GM19455 (cell line): ENCODE data around the gene ST3GAL4.
A peak's percentile ranks its signal among the peaks of the same experiment; 100 is the strongest.
"Not testable (repeated sequence)": the region's sequence is repeated elsewhere in the genome, so short reads cannot be mapped to it uniquely, and the experiment has no call there.

Experiments used
- ATAC-seq: cut with Tn5 transposase; IDR thresholded peaks from one replicate; pipeline ENCODE4 v1.9.1; 2021; ENCODE audit not compliant: unreplicated experiment

The ST3GAL4 gene, protein sequence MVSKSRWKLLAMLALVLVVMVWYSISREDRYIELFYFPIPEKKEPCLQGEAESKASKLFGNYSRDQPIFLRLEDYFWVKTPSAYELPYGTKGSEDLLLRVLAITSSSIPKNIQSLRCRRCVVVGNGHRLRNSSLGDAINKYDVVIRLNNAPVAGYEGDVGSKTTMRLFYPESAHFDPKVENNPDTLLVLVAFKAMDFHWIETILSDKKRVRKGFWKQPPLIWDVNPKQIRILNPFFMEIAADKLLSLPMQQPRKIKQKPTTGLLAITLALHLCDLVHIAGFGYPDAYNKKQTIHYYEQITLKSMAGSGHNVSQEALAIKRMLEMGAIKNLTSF

DNA sequence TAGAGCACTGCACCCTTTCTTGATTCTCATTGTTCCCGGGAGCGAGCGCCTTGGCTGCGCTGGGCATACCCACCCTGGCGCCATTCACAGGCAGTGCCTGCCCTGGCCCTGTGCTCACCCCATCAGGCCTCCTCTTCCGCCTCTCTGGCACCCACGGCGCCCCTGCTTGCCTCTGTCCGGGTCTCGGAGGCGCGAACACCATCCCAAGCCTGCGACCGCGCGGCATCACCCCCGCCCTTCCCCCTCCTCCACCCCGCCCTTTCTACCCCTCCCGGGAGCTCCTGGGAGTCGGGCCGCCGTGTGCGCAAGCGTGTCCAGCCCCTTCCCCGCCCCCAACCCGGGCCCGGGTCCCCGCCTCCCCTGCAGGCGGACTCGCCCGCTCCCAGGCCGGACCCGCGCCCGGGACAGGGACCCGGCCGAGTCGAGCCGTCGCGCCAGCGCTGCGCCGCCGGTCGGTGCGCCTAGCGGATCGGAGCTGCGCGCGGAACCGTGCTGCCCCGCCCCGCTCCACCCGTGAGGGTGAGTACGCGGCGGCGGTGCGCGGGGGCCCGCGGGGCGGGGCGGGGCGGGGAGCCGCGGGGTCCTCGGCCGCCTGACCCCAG, at the start of gene ST3GAL4:
TSS of gene ST3GAL4 (plus strand) at position 363 of the 602 bp plus-strand sequence. CDS start 50,470 bp downstream, outside the sequence.
- ATAC-seq = peak; percentile 66

DNA sequence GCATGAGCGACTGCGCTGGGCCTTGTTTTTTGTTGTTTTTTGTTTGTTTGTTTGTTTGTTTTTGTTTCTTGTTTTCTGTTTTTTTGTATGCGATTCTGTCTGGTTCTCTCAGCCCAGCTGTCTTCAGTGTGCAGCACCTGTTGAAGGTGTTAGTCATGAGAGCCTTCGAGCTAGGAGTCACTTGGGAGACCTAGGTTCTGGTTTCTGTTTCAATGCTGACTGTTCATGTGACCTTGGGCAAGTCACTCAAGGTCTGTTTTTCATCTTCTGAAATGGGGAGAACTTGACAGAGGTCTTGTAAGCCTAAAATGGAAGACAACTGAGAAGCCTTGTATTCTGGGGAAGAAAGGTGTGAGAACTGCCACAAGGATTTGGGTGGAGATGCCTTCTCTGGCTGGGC, 49.8 kb upstream of the ST3GAL4 start:
- peak; percentile 49 for ATAC-seq

DNA sequence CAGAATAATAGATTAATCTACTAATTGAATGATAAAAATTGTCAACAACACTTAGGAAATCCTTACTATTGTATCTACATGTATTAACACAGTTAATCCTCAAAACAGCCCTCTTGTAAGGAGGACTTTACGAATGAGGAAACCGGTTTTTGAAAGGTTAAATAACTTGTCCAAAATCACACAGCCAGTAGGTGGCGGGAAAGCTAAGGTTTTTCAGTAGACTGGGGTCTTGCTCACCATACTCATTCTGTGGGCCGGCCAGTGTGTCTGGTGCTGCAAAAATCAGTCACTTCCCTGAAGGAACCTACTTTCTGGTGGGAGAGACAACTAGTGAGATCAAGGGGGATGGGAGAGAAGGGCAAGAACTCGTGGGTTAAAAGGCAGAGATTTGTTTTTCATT, 47.8 kb upstream of the ST3GAL4 start:
- ATAC-seq = no peak

DNA sequence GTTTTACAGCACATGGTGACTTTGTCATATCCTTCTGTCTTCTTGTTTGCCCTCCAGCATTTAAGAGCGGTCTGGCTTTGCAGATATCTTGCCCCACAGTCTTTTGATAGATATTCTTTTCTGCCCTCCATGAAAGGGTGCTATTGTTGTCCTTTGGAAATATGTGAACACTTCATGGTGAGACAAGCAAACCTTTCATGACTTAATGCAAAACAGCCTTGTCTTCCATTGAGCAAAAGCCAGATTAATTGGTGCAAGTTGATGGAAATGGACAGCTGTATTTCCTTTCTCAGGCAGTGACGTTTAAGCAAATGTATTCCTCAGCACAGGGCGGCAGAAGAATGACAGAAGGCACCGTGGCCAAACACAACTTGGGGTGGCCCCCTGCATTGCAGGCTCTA, 47.2 kb upstream of the ST3GAL4 start:
- ATAC-seq = no peak

DNA sequence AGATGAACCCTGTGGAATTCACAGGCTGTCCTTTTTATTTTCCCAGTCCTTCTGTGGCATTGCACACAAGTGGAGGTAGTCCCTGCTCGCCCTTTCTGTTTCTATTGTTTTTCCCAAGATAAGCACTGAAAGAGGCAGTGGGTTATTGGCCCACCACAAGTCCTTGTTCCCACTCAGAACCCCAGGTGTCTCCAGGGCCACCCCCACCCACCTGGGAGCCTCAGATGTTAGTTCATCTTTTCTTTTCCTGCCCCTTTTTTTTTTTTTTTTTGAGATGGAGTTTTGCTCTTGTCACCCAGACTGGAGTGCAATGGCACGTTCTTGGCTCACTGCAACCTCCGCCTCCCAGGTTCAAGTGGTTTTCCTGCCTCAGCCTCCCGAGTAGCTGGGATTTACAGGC, 46.7 kb upstream of the ST3GAL4 start:
- ATAC-seq = not testable (repeated sequence)

DNA sequence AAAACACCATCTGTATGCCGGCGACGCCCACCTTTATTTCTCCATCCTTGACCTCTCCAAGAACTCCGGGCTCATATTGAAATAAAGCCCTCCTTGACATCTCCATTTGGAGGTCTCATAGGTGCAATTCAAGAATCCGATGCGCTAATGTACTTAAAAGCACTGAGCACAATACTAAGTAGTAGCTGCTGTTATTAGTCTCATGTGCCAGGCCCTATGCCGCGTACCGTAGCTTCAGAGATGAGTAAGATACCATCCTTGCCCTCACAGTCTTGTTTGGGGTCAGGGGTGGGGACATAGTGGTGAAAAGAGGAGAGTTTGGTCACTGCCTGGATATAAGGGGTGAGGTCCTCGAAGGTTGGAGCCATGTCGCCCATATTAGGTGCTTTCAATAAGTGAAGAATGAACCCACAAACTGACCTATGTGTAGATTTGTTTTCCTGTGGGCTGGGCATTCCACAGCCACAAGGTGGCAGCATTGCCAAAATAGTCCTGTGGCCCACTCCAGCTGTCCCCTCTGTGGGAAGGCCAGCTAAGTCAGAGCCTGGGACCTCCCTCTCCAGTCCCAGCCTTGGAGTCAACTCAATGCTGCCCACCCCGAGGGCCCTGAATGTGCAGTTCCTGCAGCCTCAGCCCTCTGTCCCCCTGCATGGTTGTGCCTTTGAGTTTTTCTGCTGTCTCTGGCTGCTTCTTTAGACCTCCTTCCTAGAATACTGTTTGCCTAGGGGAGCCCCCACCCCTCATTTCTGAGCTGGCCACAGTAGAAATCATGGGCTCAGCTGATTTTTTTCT, 45.1 kb upstream of the ST3GAL4 start:
- ATAC-seq = no peak

DNA sequence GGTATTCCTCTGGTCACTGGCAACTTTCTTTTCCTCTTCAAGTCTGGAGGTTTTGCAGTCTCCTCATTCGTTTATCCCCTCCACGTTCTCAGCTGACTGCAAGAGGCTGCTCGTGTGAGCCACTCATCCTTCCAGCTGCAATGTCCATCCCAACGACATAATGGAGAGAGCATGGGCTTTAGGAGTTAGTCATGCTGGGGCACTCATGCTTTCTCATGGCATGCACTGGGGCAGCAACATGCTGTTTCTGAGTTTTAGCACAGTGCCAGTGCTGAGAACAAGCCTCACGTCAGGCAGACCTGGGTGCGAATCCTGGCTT, 44.5 kb upstream of the ST3GAL4 start:
- no peak for ATAC-seq

DNA sequence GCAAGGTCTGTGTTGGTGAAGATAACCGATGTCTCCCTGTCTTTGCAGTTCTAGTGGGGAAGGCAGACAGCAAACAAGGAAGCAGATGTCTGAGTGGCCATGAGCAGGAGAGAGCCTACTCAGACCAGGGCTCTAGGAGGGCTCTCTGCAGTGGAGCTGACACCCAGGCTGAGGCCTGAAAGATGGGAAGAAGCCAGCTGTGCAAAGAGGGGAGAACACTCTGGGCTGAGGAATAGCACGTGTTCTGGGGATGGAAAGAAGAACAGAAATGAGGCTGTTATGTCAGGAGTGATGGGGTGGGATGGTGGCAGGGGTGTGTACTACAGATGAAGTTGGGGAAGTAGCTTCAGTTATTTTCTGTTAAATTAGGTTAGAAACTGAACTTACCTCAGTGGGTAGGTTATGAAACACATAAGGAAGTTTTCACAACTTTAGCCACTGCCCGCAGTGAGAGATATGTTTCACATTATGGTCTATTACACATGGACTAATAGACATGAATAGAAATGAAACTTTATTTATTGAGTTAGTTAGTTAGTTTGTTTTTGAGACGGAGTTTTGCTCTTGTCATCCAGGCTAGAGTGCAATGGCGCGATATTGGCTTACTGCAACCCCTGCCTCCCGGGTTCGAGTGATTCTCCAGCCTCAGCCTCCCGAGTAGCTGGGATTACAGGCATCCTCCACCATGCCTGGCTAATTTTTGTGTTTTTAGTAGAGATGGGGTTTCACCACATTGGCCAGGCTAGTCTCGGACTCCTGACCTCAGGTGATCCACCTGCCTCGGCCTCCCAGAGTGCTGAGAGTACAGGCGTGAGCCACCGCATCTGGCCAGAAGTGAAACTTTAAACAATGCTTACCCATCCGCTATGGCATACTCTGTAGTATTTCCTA, 43.8 kb upstream of the ST3GAL4 start:
- ATAC-seq = peak; percentile 64

DNA sequence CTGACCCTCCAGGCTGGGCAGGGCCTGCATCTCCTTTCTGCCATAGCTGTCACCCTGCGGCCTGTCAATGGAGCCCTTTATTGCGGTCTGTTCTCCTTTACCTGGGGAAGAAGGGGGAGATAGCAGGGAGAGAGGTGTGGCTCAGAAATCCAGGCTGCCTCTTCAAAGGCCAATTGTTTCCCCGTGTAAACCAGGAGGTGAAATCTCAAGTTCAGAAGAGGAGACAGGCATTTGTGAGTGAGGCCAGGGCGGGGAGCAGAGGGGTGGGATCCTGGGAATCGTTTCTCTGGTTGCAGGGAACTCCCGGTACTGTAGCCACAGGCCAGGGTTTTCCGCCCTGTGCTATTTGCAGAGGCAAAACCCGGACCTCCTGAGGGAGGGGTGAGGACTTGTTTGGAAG, 42.5 kb upstream of the ST3GAL4 start:
- no peak for ATAC-seq

DNA sequence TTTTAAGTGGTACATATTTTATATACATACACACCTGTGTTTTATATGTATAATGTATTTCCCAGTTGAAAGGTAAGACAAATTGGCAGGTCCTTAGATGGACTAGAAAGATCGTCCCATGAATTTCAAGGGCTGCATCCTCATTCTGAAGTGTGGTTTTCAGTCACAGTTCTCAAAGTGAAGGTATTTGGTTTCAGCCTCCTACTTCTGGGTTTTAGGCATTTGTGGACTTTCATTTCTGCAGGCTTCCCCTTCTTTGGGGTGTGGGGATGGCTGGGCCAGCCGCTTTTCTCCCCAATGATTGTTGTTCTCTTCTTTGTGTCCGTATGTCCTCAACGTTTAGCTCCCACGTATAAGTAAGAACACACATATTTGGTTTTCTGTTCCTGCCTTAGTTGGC, 41.7 kb upstream of the ST3GAL4 start:
- ATAC-seq = no peak

DNA sequence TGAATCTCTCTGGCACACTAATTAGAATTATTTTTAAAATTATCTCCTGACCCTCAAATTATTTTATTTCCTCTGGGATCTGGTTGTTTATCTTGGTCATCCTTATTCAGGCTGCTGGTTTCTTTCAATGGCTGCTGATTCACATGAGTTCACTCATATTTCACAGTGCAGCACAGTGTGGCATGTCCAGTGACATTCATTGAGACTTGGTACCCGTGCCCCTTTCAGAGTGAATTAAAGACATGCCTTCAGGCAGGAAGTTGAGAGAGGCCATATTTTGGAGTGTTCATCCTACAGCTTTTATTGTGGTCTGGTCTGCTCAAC, 38.1 kb upstream of the ST3GAL4 start:
- no peak for ATAC-seq

DNA sequence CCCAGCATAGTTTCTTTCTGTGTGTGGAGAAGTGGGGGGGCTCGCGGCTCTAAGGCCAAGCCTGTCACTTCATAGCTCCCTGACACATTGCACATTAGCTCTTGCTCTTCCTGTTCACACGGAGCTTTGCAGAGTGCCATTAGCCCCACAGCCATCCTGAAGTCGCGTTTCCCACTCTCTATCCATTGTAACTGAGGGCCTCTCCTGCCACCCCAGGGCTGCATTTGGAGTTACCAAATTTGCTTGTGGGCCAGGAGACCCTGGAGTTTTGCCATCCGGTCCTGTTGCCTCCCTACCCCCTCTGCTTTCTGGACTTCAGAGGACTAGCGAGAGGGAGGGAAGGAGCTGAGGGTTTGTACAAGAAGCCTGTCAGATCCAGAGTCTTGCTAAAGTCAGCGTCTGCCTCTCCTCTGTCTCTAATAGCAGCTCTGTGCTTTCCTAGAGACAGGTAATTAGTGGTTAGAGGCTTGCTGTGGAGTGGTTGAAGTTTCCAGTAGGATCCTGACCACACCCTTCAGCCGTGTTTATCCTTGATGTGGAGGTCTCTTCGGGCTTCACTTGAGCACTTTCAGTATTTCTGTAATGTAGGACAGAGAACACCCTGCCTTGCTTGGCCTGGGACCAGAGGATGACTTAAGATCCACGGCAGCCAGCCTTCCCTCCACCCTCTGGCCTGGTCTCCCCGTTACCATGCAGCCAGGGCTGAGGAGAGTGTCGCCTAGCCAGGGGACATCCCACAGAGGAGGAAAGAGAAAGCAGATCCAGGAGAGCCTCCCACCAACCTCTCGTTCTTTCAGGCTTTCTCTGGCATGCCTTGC, 37.5 kb upstream of the ST3GAL4 start:
- ATAC-seq = peak; percentile 20

DNA sequence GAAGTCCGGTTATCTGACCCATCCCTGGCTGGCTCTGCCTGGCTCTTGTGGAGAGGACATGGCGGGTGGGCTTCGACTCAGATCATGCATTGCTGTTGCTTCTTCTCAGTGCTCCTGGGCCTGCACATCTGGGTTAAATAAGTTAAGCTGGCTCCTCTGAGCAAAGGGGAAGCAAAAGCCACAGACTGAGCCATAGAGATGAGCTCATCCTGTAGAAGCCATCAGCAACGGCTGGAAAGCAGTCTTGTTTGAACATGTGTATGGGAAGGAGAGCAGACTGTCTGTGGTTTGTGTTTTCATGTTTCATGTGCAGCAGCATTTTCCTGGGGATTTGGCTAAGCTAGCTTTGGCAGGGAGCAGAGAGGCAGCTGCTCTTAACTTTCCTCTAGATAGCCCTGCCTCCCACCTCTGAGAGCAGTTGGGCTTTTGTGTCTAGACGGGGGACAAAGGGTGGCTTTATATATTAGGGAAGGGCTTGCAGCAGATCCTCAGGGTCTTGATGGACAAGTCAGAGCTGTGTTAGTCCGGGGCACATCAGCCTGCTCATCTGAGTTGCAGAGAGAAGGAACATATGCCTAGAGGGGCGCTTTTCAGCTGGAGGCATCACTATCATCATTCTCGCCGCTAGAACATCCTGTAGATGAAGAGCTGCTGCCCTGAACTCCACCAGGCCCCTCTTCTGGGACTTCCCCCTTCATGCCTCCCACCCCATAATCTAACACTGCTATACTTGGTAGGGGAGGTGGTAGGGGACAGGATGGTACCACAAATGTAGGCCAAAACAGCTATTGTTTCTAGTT, 36.7 kb upstream of the ST3GAL4 start:
- peak; percentile 85 for ATAC-seq

DNA sequence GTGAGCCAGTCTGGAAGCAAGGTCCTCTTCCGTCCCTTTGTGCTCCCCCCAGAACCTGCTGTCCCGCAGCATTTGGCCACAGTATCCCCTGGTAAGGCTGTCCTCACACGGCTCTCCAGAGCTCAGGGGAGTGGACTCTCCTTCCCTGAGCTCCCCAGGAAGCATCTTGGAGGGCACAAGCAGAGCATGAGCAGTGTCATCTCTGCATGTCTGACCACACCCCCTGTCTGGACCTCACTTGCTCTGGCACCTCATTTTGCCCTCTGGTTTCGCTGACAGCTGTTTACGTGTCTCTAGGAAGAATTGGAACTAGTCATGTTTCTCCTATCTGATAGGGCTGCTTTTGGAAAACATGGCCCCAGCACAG, 36.1 kb upstream of the ST3GAL4 start:
- no peak for ATAC-seq

DNA sequence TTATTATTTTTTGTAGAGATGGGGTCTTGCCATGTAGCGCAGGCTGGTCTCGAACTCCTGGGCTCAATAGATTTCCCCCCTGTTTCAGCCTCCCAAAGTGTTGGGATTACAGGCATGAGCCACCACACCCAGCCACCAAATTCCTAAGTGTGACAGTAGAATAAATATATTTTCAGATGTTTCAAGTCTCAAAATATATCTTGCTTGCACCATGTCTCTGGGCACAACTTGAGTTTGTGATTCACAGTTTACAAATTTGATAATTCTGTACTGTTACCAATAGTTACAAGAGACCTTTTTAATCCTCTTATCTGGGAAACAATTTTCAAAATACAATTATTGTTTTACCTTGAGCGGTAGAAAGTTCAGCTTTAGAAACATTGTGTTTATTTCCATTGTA, 32.5 kb upstream of the ST3GAL4 start:
- no peak for ATAC-seq

DNA sequence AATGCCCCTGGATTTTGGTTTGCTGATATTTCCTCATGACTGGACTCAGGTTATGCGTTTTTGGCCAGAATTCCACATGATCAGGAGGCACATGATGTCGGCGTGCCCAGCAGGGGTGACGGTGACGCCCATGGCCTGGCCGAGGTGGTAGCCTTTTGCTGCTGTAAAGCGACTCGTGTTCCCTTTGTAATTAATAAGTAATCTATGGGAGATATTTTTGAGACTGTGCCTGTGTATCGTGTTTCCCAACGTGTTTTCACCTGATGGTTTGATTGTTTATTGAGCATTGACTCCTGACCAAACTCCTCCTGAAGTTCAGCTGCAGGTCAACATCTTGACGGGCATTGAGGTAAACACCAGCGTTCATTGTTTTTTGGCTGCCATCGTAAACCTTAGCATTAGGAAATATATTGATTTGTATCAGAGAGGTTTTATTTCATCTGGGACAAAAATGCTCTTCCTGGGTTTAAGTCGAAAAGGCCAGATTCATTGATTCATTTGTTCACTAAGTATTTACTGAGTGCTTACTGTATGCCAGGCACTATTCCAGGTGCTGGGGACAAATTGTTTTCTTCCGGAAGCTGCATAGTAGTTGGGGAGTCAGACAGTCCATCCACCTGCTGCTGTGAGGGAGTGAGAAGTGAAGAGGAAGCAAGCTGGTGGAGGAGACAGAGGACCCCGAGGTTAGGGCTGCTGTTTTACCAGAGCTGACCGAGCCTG, 28.0 kb upstream of the ST3GAL4 start:
- no peak for ATAC-seq

DNA sequence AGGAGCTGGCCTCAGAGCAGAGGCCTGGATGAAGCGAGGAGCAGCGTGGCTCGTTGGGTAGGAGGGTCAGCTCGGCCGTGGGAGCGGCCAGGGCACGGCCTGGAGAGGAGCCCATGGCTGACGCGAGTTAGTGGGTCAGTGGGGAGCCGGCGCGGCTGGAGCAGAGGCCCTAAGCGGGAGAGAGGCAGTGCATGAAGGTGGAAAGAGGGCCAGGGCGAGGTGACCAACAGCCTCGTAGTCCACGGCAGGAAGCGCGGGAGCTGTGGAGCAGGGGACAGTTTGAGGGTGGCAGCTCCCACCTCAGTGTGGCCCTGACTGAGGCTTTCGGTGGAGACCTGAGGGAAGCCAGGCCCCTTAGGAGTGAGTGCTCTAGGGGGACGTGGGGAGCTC, 27.5 kb upstream of the ST3GAL4 start:
- ATAC-seq = no peak

DNA sequence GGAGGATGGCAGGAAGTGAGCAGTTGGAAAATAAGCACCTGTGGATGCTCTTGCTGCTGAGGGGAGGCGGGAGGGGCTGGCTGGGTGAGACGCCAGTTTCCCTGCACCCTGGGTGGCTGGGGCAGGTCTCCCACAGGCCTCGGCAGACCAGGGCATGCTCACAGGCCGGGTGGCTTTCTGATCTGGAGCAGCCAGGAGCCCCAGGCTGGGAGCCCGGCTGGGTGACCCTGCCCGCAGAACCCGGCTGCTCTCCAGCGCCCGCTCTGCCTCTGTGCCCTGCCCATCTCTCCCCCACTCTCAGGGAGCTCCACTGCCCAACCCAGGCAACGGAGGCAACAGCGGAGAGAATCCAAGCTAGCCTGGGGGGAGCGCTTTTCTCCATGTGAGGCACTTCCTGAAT, 27.0 kb upstream of the ST3GAL4 start:
- ATAC-seq = no peak
